ENCODE measurements around the gene CELF4. TPM values are rescaled to one million over a fixed set of nuclear protein-coding genes. Genes with fewer than 3 reads are reported as not detected.

The CELF4 gene
- total and polyA plus RNA-seq, 2 donors (not counting 3 experiments of a cell fraction or from before 2014, with no cell fraction given), result not detected

GRCh38 chr18:37252342-37252741 lies 313.3 kb downstream of the CELF4 start:
- Histone ChIP-seq H3K79me2 (ENCODE audit: control insufficient read depth, insufficient read depth, low read length) (no peaks in the 10 kb centered on the region), H3K4me1 (ENCODE audit: control insufficient read depth, extremely low read depth, insufficient read depth, low read length) (no peaks in the 10 kb centered on the region), H3K27me3 (ENCODE audit: control insufficient read depth in 2 of 2, insufficient read depth in 2 of 2, low read length in 2 of 2) (peaks cover 21 to 28% of the 10 kb centered on the region in 2 experiments), H3K9me1 (replicated peaks; ENCODE audit: control insufficient read depth, extremely low read depth, insufficient read depth, low read length) (no peaks in the 10 kb centered on the region), H3K4me3 (replicated peaks in 1 of 3; ENCODE audit: insufficient read depth in 1 of 3, low read depth in 1 of 3, low read length in 3 of 3) (no peak overlapping the region), H3K9ac (replicated peaks; ENCODE audit: extremely low read depth, insufficient read depth, low read length) (no peak overlapping the region), H3K4me2 (ENCODE audit: insufficient read depth, low read length) (no peak overlapping the region), H3K27ac (ENCODE audit: insufficient read depth, low read depth, low read length) (no peak overlapping the region), H4K20me1 (replicated peaks; ENCODE audit: control insufficient read depth, extremely low read depth, insufficient read depth, low read length) (no peaks in the 10 kb centered on the region), H3K36me3 (ENCODE audit: control insufficient read depth in 2 of 2, extremely low read depth in 1 of 2, insufficient read depth in 2 of 2, low read length in 2 of 2) (no peaks in the 10 kb centered on the region), H2AFZ (ENCODE audit: low read depth, low read length) (no peak overlapping the region), H3K9me3 (replicated peaks; ENCODE audit: control insufficient read depth, insufficient read depth, low read length) (no peaks in the 10 kb centered on the region)
- intact Hi-C loops (cut with micrococcal nuclease) (no loop called here), dilution Hi-C loops (cut with MboI; ENCODE audit: extremely low pct_ligation_motif_present, low sequenced_read_pairs) (no loop called here)
- BruUV-seq (replicated peaks), result no TSS peak
- no peak for FAIRE-seq
- no peak for DNase-seq (ENCODE audit: low read depth, low spot score)
- no peak for TF ChIP-seq JUN (IDR thresholded peaks at IDR 0.05; ENCODE audit: borderline replicate concordance, insufficient read depth, insufficient read length, low read depth)
- TF ChIP-seq POLR2A (IDR thresholded peaks at IDR 0.05; ENCODE audit: low read depth, low read length), result no peak
- TF ChIP-seq FOS (IDR thresholded peaks at IDR 0.05; ENCODE audit: borderline replicate concordance, insufficient read depth, low read length), result no peak
- TF ChIP-seq EZH2 (IDR thresholded peaks at IDR 0.05; ENCODE audit: borderline replicate concordance, low read depth, low read length, severe bottlenecking), result no peak
- no peak for TF ChIP-seq POLR2AphosphoS5 (IDR thresholded peaks at IDR 0.05; ENCODE audit: insufficient read depth, low read depth, low read length)
- TF ChIP-seq, protein P1, sequence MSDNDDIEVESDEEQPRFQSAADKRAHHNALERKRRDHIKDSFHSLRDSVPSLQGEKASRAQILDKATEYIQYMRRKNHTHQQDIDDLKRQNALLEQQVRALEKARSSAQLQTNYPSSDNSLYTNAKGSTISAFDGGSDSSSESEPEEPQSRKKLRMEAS (IDR thresholded peaks at IDR 0.05; ENCODE audit: insufficient read depth, insufficient read length), result no peak
- TF ChIP-seq GATA2 (IDR thresholded peaks at IDR 0.05; ENCODE audit: insufficient read depth, insufficient read length, low read depth, low read length), result no peak
- TF ChIP-seq MYC (IDR thresholded peaks at IDR 0.05; ENCODE audit: low read depth, low read length), result no peak
- TF ChIP-seq CTCF (IDR thresholded peaks at IDR 0.05; ENCODE audit: extremely low read depth in 1 of 2, insufficient read depth in 1 of 2, low read depth in 1 of 2, low read length in 2 of 2), result no peak
- ChIA-PET CTCF (no interaction called here), POLR2A (no interaction called here)
